AG09319 (cell line): ENCODE data around the gene DUOXA2.
"Not testable (repeated sequence)": the region's sequence is repeated elsewhere in the genome, so short reads cannot be mapped to it uniquely, and the experiment has no call there.

Experiments used
- DNase-seq: peaks from one replicate; pipeline ENCODE4 v3.0.0-alpha.2; 2010; ENCODE audit warnings: low read depth; ENCODE audit errors: extremely low read depth
- CTCF ChIP-seq: IDR thresholded peaks from 2 replicates; pipeline ENCODE4 v1.5.1; 2011; ENCODE audit warnings: low read depth, mild to moderate bottlenecking, inconsistent platforms, low read length, moderate library complexity

DUOXA2 gene

GRCh38 chr15:45102226-45102625 is 11.9 kb upstream of the DUOXA2 start:
- no peak for TF ChIP-seq CTCF
- DNase-seq, result no peak

GRCh38 chr15:45104170-45104569 is 10.0 kb upstream of the DUOXA2 start:
- DNase-seq, result not testable (repeated sequence)

GRCh38 chr15:45105586-45105985 is 8.5 kb upstream of the DUOXA2 start:
- no peak for TF ChIP-seq CTCF
- DNase-seq, result no peak

GRCh38 chr15:45106002-45106790 is 7.9 kb upstream of the DUOXA2 start:
- TF ChIP-seq CTCF, result no peak
- no peak for DNase-seq

GRCh38 chr15:45107941-45108630 is 6.0 kb upstream of the DUOXA2 start:
- DNase-seq, result no peak
- no peak for TF ChIP-seq CTCF

GRCh38 chr15:45110256-45110820 is 3.8 kb upstream of the DUOXA2 start:
- no peak for DNase-seq

More at GRCh38 chr15:45110256-45110820, 3.8 kb upstream of the DUOXA2 start:
- TF ChIP-seq CTCF, result no peak; the same call in none of the 2 replicates
